SU-DHL-6 (cell line): ENCODE results near the gene XPNPEP2.

Experiments used
- CTCF ChIP-seq: fragments of 200-600 bp; sonication (generic); IDR thresholded peaks from one replicate; pipeline ENCODE4 v1.5.1; 2017; ENCODE audit warnings: antibody characterized with exemption, mild to moderate bottlenecking, low read length, moderate library complexity; ENCODE audit not compliant: insufficient read depth, poor library complexity, severe bottlenecking
- EZH2phosphoT487 ChIP-seq: fragments of 200-600 bp; sonication (generic), shearing (Covaris generic); conservative IDR thresholded peaks from 2 replicates; pipeline ENCODE4 v1.6.1; 2018; ENCODE audit warnings: mild to moderate bottlenecking, antibody characterized with exemption, low read length, moderate library complexity, mixed read lengths

GRCh38 chrX:129760981-129761380 lies 22.2 kb downstream of the XPNPEP2 start:
- no peak for TF ChIP-seq CTCF
- TF ChIP-seq EZH2phosphoT487: no peak
